HK-2 (cell line): ENCODE measurements around the gene PROKR1.

Experiments
- DNase-seq: peaks from one replicate; pipeline ENCODE4 v3.0.0-alpha.2; 2018; ENCODE audit not compliant: unreplicated experiment

The PROKR1 gene

GRCh38 chr2:68698567-68699377 is 55.4 kb downstream of the PROKR1 start:
- no peak for DNase-seq

- DNase-seq: no peak
Measured at GRCh38 chr2:68700560-68700959, 57.2 kb downstream of the PROKR1 start.

- DNase-seq: no peak
Measured at GRCh38 chr2:68706637-68707036, 63.3 kb downstream of the PROKR1 start.
